Mesenteric fat pad (tissue), 1 donor: ENCODE data around the gene PER2. TPM values are rescaled to one million over a fixed set of nuclear protein-coding genes. Genes with fewer than 3 reads are reported as not detected.
"Not testable (repeated sequence)": the region's sequence is repeated elsewhere in the genome, so short reads cannot be mapped to it uniquely, and the experiment has no call there.

Source experiments
- DNase-seq: peaks from one replicate; pipeline ENCODE4 v3.0.0-alpha.2; 2020; ENCODE audit warnings: low spot score
- total RNA-seq: library from RNA; stranded (reverse); fragmentation: NEBNext Ultra II Directional; extraction: Animal tissue kit (Norgen Biotek cat#: 25700); gene quantifications from one replicate; pipeline ENCODE4 v1.2.1, GENCODE V29; 2021
- donor health status: DM: yes; HTN: yes; CAD: no.

Gene PER2
- total RNA-seq, 1 donor from 2014 or later, result 9.9 TPM

GRCh38 chr2:238313991-238314350, 25.6 kb upstream of the PER2 start:
- no peak for DNase-seq

- DNase-seq, result no peak
Measured at GRCh38 chr2:238313289-238313990, 25.0 kb upstream of the PER2 start.

GRCh38 chr2:238310721-238311120, 22.3 kb upstream of the PER2 start:
- DNase-seq, result not testable (repeated sequence)

GRCh38 chr2:238308177-238308576, 19.8 kb upstream of the PER2 start:
- DNase-seq, result no peak

- DNase-seq, result no peak
Measured at GRCh38 chr2:238306672-238306998, 18.2 kb upstream of the PER2 start.

- DNase-seq, result no peak
Measured at GRCh38 chr2:238305965-238306671, 17.7 kb upstream of the PER2 start.

- no peak for DNase-seq
Measured at GRCh38 chr2:238305092-238305862, 16.9 kb upstream of the PER2 start.

GRCh38 chr2:238304116-238304515, 15.7 kb upstream of the PER2 start:
- no peak for DNase-seq

- DNase-seq, result no peak
Measured at GRCh38 chr2:238302751-238303150, 14.3 kb upstream of the PER2 start.

- no peak for DNase-seq
Measured at GRCh38 chr2:238302087-238302486, 13.7 kb upstream of the PER2 start.

GRCh38 chr2:238299803-238300202, 11.4 kb upstream of the PER2 start:
- DNase-seq, result no peak

GRCh38 chr2:238296638-238297457, 8.4 kb upstream of the PER2 start:
- DNase-seq, result no peak

GRCh38 chr2:238295144-238296112, 7.0 kb upstream of the PER2 start:
- no peak for DNase-seq

- no peak for DNase-seq
Measured at GRCh38 chr2:238294393-238295143, 6.2 kb upstream of the PER2 start.

- no peak for DNase-seq
Measured at GRCh38 chr2:238294046-238294392, 5.6 kb upstream of the PER2 start.

GRCh38 chr2:238291550-238292281, 3.3 kb upstream of the PER2 start:
- no peak for DNase-seq

GRCh38 chr2:238290715-238291549, 2.5 kb upstream of the PER2 start:
- DNase-seq, result no peak

- no peak for DNase-seq
Measured at GRCh38 chr2:238290091-238290509, 1.7 kb upstream of the PER2 start.
